ENCODE measurements around the gene ATP6AP1.

DNA sequence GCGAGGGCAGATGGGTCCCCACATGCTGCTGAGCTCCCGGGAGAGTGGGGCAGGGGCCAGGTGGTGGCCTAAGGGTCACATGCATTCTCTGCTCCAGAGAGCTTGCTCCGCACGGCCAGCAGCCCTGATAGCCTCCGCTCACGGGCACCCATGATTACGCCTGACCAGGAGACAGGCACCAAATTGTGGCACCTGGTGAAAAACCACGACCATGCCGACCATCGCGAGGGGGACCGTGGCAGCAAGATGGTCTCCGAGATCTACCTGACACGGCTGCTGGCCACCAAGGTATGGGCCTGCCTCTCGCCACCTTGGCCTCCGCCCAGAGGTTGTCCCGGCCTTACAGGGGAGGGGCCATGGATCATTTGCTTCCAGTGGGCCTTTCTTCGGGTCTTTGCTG lies 41.4 kb downstream of the ATP6AP1 start:
- TF ChIP-seq, protein P1, sequence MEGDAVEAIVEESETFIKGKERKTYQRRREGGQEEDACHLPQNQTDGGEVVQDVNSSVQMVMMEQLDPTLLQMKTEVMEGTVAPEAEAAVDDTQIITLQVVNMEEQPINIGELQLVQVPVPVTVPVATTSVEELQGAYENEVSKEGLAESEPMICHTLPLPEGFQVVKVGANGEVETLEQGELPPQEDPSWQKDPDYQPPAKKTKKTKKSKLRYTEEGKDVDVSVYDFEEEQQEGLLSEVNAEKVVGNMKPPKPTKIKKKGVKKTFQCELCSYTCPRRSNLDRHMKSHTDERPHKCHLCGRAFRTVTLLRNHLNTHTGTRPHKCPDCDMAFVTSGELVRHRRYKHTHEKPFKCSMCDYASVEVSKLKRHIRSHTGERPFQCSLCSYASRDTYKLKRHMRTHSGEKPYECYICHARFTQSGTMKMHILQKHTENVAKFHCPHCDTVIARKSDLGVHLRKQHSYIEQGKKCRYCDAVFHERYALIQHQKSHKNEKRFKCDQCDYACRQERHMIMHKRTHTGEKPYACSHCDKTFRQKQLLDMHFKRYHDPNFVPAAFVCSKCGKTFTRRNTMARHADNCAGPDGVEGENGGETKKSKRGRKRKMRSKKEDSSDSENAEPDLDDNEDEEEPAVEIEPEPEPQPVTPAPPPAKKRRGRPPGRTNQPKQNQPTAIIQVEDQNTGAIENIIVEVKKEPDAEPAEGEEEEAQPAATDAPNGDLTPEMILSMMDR (conservative IDR thresholded peaks at IDR 0.05 in 1 of 2, IDR thresholded peaks at IDR 0.05 in 1 of 2; ENCODE audit: extremely low read depth in 1 of 2, insufficient read depth in 1 of 2, low read depth in 1 of 2, low read length in 2 of 2) = no peak
- no peak for TF ChIP-seq EZH2 (IDR thresholded peaks at IDR 0.05; ENCODE audit: borderline replicate concordance, low read length)
